Transverse colon (tissue), 3 donors: ENCODE data around the gene ACSS1.

Experiments
- POLR2A ChIP-seq: fragments of 450-650 bp; IDR thresholded peaks from one replicate; pipeline ENCODE4 v1.6.1; 2016; ENCODE audit warnings: antibody characterized with exemption, mild to moderate bottlenecking, moderate library complexity
- POLR2AphosphoS5 ChIP-seq, 3 donors: sonication (generic); formaldehyde crosslinking; IDR thresholded peaks; one replicate each; pipeline ENCODE4 v1.6.1; 2016; ENCODE audit warnings: antibody characterized with exemption in 3 of 3

- TF ChIP-seq POLR2AphosphoS5 (IDR thresholded peaks at IDR 0.05) (no peak), POLR2A (no peak)
These were observed 34.6 kb downstream of the ACSS1 start for GRCh38 chr20:25023356-25023755.
